KMS-11 (cell line): ENCODE results near the gene OR52E1.

Source experiments
- H2AFZ ChIP-seq: fragments of 200-600 bp; sonication (generic); 2 replicates; pipeline ENCODE4 v1.6.1; 2016; ENCODE audit warnings: antibody characterized with exemption, mixed run types, low read depth
- H3K27ac ChIP-seq: fragments of 200-600 bp; sonication (generic); 2 replicates; pipeline ENCODE4 v1.6.1; 2016; ENCODE audit warnings: mild to moderate bottlenecking, mixed run types
- H3K27me3 ChIP-seq: fragments of 200-600 bp; sonication (generic); 2 replicates; pipeline ENCODE4 v1.6.1; 2017; ENCODE audit warnings: mild to moderate bottlenecking, low read depth, mixed run types, moderate library complexity; ENCODE audit not compliant: insufficient read depth
- H3K36me3 ChIP-seq: fragments of 200-600 bp; sonication (generic); 2 replicates; pipeline ENCODE4 v1.6.1; 2017; ENCODE audit warnings: mild to moderate bottlenecking, mixed run types; ENCODE audit not compliant: insufficient read depth
- H3K4me1 ChIP-seq: fragments of 200-600 bp; sonication (generic); 2 replicates; pipeline ENCODE4 v1.6.1; 2016; ENCODE audit warnings: mild to moderate bottlenecking, low read depth, mixed run types; ENCODE audit not compliant: poor library complexity, severe bottlenecking
- H3K4me2 ChIP-seq: fragments of 200-600 bp; sonication (generic); 2 replicates; pipeline ENCODE4 v1.7.0; 2016; ENCODE audit warnings: mild to moderate bottlenecking, mixed run types
- H3K4me3 ChIP-seq: fragments of 200-600 bp; sonication (generic); IDR thresholded peaks from 2 replicates; pipeline ENCODE4 v1.6.1; 2017; ENCODE audit warnings: low read depth, low read length, mixed read lengths; ENCODE audit not compliant: insufficient read depth
- H3K79me2 ChIP-seq: fragments of 200-600 bp; sonication (generic); 2 replicates; pipeline ENCODE4 v1.6.1; 2016; ENCODE audit warnings: low read depth, mixed run types; ENCODE audit not compliant: insufficient read depth
- H3K9ac ChIP-seq: fragments of 200-600 bp; sonication (generic); 2 replicates; pipeline ENCODE4 v1.6.1; 2016; ENCODE audit warnings: mild to moderate bottlenecking, mixed run types
- H4K20me1 ChIP-seq: fragments of 200-600 bp; sonication (generic); 2 replicates; pipeline ENCODE4 v1.6.1; 2016; ENCODE audit warnings: mild to moderate bottlenecking, mixed run types; ENCODE audit not compliant: insufficient read depth
- TF ChIP-seq, protein P1 (sequence below): fragments of 200-600 bp; sonication (generic); conservative IDR thresholded peaks from 2 replicates; pipeline ENCODE4 v1.6.1; 2017; ENCODE audit warnings: low read depth, mild to moderate bottlenecking, antibody characterized with exemption, low read length, moderate library complexity, mixed read lengths

Gene OR52E1

DNA sequence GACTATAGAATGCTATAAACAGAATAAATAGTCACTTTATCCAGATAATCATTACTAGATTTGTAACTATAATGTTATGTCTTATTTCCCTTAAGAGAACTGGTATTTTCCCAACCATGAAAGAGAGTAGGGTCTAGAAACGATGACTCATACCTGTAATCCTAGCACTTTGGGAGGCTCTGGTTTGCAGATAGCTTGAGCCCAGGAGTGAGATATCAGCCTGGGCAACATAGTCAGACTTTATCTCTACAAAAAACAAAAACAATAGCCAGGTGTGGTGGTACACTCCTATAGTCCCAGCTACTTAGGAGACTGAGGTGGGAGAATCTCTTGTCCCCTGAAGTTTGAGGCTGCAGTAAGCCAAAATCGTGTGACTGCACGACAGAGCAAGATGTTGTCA, 37.9 kb downstream of the OR52E1 start:
- TF ChIP-seq, protein P1, sequence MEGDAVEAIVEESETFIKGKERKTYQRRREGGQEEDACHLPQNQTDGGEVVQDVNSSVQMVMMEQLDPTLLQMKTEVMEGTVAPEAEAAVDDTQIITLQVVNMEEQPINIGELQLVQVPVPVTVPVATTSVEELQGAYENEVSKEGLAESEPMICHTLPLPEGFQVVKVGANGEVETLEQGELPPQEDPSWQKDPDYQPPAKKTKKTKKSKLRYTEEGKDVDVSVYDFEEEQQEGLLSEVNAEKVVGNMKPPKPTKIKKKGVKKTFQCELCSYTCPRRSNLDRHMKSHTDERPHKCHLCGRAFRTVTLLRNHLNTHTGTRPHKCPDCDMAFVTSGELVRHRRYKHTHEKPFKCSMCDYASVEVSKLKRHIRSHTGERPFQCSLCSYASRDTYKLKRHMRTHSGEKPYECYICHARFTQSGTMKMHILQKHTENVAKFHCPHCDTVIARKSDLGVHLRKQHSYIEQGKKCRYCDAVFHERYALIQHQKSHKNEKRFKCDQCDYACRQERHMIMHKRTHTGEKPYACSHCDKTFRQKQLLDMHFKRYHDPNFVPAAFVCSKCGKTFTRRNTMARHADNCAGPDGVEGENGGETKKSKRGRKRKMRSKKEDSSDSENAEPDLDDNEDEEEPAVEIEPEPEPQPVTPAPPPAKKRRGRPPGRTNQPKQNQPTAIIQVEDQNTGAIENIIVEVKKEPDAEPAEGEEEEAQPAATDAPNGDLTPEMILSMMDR = no peak
- Histone ChIP-seq H3K9ac (no peak overlapping the region), H3K27me3 (no peaks in the 10 kb centered on the region), H3K27ac (no peak overlapping the region), H2AFZ (no peak overlapping the region), H3K4me2 (no peak overlapping the region), H4K20me1 (no peaks in the 10 kb centered on the region), H3K79me2 (no peaks in the 10 kb centered on the region), H3K4me3 (no peak overlapping the region), H3K4me1 (no peaks in the 10 kb centered on the region), H3K36me3 (no peaks in the 10 kb centered on the region)

DNA sequence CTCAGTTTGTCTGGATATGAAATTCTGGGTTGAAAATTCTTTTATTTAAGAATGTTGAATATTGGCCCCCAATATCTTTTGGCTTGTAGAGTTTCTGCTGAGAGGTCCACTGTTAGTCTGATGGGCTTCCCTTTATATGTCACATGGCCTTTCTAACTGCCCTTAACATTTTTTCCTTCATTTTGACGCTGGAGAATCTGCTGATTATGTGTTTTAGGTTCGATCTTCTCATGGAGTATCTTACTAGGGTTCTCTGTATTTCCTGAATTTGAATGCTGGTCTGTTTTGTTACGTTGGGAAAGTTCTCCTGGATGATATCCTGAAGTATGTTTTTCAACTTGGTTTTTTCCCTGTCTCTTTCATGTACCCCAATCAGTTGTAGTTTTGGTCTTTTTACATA, 46.0 kb downstream of the OR52E1 start:
- no peak overlapping the region for H3K27ac ChIP-seq
- no peak overlapping the region for H3K9ac ChIP-seq
- no peaks in the 10 kb centered on the region for H3K79me2 ChIP-seq
- no peaks in the 10 kb centered on the region for H3K27me3 ChIP-seq
- no peak overlapping the region for H3K4me3 ChIP-seq
- no peak overlapping the region for H3K4me2 ChIP-seq
- no peaks in the 10 kb centered on the region for H4K20me1 ChIP-seq
- TF ChIP-seq, protein P1 = no peak
- H3K36me3 ChIP-seq = no peaks in the 10 kb centered on the region
- no peak overlapping the region for H2AFZ ChIP-seq
- no peaks in the 10 kb centered on the region for H3K4me1 ChIP-seq

DNA sequence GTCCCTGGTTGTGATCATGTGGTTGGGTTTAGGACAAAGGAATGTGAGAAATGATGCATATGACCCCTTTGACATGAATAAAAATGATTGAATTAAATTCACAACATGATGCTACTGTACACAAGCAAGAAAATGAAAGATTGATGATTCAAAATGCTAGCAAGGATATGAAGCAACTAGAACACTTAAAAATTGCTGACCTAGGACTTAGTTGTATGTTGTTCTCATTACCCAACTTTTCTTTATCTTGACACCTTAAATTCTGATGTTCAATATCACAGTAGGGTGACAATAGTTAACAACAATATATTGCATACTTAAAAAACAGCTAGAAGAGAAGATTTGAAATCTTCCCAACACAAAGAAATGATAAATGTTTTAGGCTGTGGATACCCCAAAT, 48.2 kb downstream of the OR52E1 start:
- Histone ChIP-seq H3K9ac (no peak overlapping the region), H3K27ac (no peak overlapping the region), H3K27me3 (no peaks in the 10 kb centered on the region), H4K20me1 (no peaks in the 10 kb centered on the region), H3K4me1 (no peaks in the 10 kb centered on the region), H2AFZ (no peak overlapping the region), H3K36me3 (no peaks in the 10 kb centered on the region), H3K4me3 (no peak overlapping the region), H3K4me2 (no peak overlapping the region), H3K79me2 (no peaks in the 10 kb centered on the region)
- TF ChIP-seq, protein P1 = no peak

DNA sequence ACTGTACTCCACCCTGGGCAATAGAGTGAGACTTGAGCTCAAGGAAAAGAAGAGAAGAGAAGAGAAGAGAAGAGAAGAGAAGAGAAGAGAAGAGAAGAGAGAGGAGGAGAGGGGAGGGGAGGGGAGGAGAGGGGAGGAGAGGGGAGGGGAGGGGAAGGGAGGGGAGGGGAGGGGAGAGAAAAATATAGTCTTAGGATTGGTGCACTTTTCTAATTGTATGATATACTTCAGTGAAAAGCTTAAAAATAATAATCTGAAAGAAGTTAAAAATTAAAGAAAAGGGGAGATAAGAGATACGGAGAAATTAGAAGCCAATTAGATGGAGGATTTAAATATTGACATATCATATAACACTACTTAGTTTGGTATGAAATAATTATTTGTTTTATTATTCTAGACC, 49.5 kb downstream of the OR52E1 start:
- TF ChIP-seq, protein P1 = no peak
- no peak overlapping the region for H3K4me3 ChIP-seq
- H3K36me3 ChIP-seq = no peaks in the 10 kb centered on the region
- H3K4me2 ChIP-seq = no peak overlapping the region
- H3K79me2 ChIP-seq = no peaks in the 10 kb centered on the region
- H3K4me1 ChIP-seq = no peaks in the 10 kb centered on the region
- H3K27me3 ChIP-seq = no peaks in the 10 kb centered on the region
- H2AFZ ChIP-seq = no peak overlapping the region
- no peak overlapping the region for H3K9ac ChIP-seq
- no peaks in the 10 kb centered on the region for H4K20me1 ChIP-seq
- no peak overlapping the region for H3K27ac ChIP-seq
